ENCODE measurements around the gene ZFC3H1. TPM values are rescaled to one million over a fixed set of nuclear protein-coding genes. Genes with fewer than 3 reads are reported as not detected.

ZFC3H1 gene
- total RNA-seq, 1 experiment from 2014 or later: 37.1 TPM

- intact Hi-C loops (cut with micrococcal nuclease): no loop called here
- POLR2A ChIA-PET: no interaction called here
- TF ChIP-seq, protein P1, sequence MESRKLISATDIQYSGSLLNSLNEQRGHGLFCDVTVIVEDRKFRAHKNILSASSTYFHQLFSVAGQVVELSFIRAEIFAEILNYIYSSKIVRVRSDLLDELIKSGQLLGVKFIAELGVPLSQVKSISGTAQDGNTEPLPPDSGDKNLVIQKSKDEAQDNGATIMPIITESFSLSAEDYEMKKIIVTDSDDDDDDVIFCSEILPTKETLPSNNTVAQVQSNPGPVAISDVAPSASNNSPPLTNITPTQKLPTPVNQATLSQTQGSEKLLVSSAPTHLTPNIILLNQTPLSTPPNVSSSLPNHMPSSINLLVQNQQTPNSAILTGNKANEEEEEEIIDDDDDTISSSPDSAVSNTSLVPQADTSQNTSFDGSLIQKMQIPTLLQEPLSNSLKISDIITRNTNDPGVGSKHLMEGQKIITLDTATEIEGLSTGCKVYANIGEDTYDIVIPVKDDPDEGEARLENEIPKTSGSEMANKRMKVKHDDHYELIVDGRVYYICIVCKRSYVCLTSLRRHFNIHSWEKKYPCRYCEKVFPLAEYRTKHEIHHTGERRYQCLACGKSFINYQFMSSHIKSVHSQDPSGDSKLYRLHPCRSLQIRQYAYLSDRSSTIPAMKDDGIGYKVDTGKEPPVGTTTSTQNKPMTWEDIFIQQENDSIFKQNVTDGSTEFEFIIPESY (IDR thresholded peaks at IDR 0.05; ENCODE audit: extremely low read depth, insufficient replicate concordance, low read length): no peak
- TF ChIP-seq POLR2AphosphoS5 (IDR thresholded peaks at IDR 0.05; ENCODE audit: low read depth, low read length) (peak; percentile 44; the same call in 1 of the 2 replicates), ELF1 (IDR thresholded peaks at IDR 0.05; ENCODE audit: borderline replicate concordance, low read depth) (no peak), RAD21 (IDR thresholded peaks at IDR 0.05; ENCODE audit: low read depth) (0 out of 2 replicates have a peak, but pooled peaks have one; percentile 4)
- Histone ChIP-seq H2AFZ (ENCODE audit: low read depth, low read length, poor library complexity, severe bottlenecking) (peak overlapping the region; percentile 95), H3K27ac (ENCODE audit: low read depth, low read length) (no peak overlapping the region), H3K4me1 (ENCODE audit: control insufficient read depth in 1 of 2, insufficient read depth in 2 of 2, low read length in 2 of 2) (peaks cover 0 to 6% of the 10 kb centered on the region in 2 experiments; a peak in 1 of 4 replicates), H4K20me1 (ENCODE audit: insufficient read depth) (no peaks in the 10 kb centered on the region), H3K9me2 (ENCODE audit: insufficient read depth) (no peaks in the 10 kb centered on the region; the same call in 1 of the 2 replicates), H3K79me2 (ENCODE audit: insufficient read depth, low read length) (no peaks in the 10 kb centered on the region), H3K36me3 (ENCODE audit: control insufficient read depth in 1 of 2, insufficient read depth in 2 of 2, low read length in 2 of 2) (no peaks in the 10 kb centered on the region), H3K4me3 (replicated peaks in 1 of 2; ENCODE audit: low read depth in 1 of 2, low read length in 2 of 2) (no peak overlapping the region), H3K9ac (ENCODE audit: low read length) (no peak overlapping the region), H3K4me2 (ENCODE audit: low read length) (peak overlapping the region; percentile 40; the same call in 1 of the 2 replicates), H3K9me3 (ENCODE audit: control insufficient read depth in 1 of 2, insufficient read depth in 1 of 2, low read depth in 1 of 2, low read length in 2 of 2) (no peaks in the 10 kb centered on the region), H3K27me3 (ENCODE audit: insufficient read depth, low read length) (no peaks in the 10 kb centered on the region)
- no TSS peak for BruUV-seq (replicated peaks)
- CTCF ChIA-PET: interaction anchor here (0.8 kb wide), 1 partner anchor 9 kb away, joined by 3 read pairs; no protein-coding TSS in a partner anchor
- peak; percentile 10 for DNase-seq (ENCODE audit: low read depth, low spot score)
- peak; percentile 66 for ATAC-seq
- RAD21 ChIA-PET (ENCODE audit: low non-redundant PET in 1 of 2, low total read pairs in 2 of 2, uncharacterized antibody in 2 of 2, unreplicated experiment in 2 of 2): no interaction called here
Measured at GRCh38 chr12:71594214-71594948, 69.3 kb downstream of the ZFC3H1 start.

- Histone ChIP-seq H3K4me3 (replicated peaks in 1 of 2; ENCODE audit: low read depth in 1 of 2, low read length in 2 of 2) (no peak overlapping the region), H3K9ac (ENCODE audit: low read length) (no peak overlapping the region), H2AFZ (ENCODE audit: low read depth, low read length, poor library complexity, severe bottlenecking) (peak overlapping the region; percentile 28), H3K9me2 (ENCODE audit: insufficient read depth) (no peaks in the 10 kb centered on the region; the same call in 1 of the 2 replicates), H3K36me3 (ENCODE audit: control insufficient read depth in 1 of 2, insufficient read depth in 2 of 2, low read length in 2 of 2) (no peaks in the 10 kb centered on the region), H3K4me1 (ENCODE audit: control insufficient read depth in 1 of 2, insufficient read depth in 2 of 2, low read length in 2 of 2) (peaks cover 0 to 6% of the 10 kb centered on the region in 2 experiments; a peak in 1 of 4 replicates), H3K27me3 (ENCODE audit: insufficient read depth, low read length) (no peaks in the 10 kb centered on the region), H3K4me2 (ENCODE audit: low read length) (no peak overlapping the region), H4K20me1 (ENCODE audit: insufficient read depth) (no peaks in the 10 kb centered on the region), H3K9me3 (ENCODE audit: control insufficient read depth in 1 of 2, insufficient read depth in 1 of 2, low read depth in 1 of 2, low read length in 2 of 2) (no peaks in the 10 kb centered on the region), H3K79me2 (ENCODE audit: insufficient read depth, low read length) (no peaks in the 10 kb centered on the region), H3K27ac (ENCODE audit: low read depth, low read length) (no peak overlapping the region)
- TF ChIP-seq, protein P2, sequence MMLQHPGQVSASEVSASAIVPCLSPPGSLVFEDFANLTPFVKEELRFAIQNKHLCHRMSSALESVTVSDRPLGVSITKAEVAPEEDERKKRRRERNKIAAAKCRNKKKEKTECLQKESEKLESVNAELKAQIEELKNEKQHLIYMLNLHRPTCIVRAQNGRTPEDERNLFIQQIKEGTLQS (IDR thresholded peaks at IDR 0.05): no peak
- ChIA-PET POLR2A (no interaction called here), CTCF (no interaction called here), RAD21 (ENCODE audit: low non-redundant PET in 1 of 2, low total read pairs in 2 of 2, uncharacterized antibody in 2 of 2, unreplicated experiment in 2 of 2) (no interaction called here)
- no peak for DNase-seq (ENCODE audit: low read depth, low spot score)
- no peak for ATAC-seq
- intact Hi-C loops (cut with micrococcal nuclease): no loop called here
- no TSS peak for BruUV-seq (replicated peaks)
Measured at GRCh38 chr12:71592841-71593240, 70.8 kb downstream of the ZFC3H1 start.

Data from HCT116 (cell line).